ENCODE measurements around the gene RPS27. TPM values are rescaled to one million over a fixed set of nuclear protein-coding genes. Genes with fewer than 3 reads are reported as not detected.

The RPS27 gene
- total and polyA plus RNA-seq, 2 donors (not counting 1 experiment from before 2014, with no cell fraction given) = 4,812 to 15,978 TPM

GRCh38 chr1:153957744-153958110, 32.8 kb upstream of the RPS27 start:
- H3K4me3 Mint-ChIP-seq = peak overlapping the region; percentile 100
- Histone ChIP-seq H2AFZ (ENCODE audit: insufficient read depth, low read depth, low read length, poor library complexity, severe bottlenecking) (peak overlapping the region; percentile 78), H3K4me2 (replicated peaks; ENCODE audit: low read depth, low read length, poor library complexity, severe bottlenecking) (peak overlapping the region; percentile 86), H3K4me3 (ENCODE audit: control extremely low read depth in 1 of 5, extremely low read depth in 1 of 5, insufficient read depth in 1 of 5, low read depth in 2 of 5, low read length in 4 of 5) (peak overlapping the region; percentile 79 to 98 (median 92)), H3K9ac (ENCODE audit: low read length) (peak overlapping the region; percentile 99), H3K27ac (ENCODE audit: low read length in 2 of 2) (peak overlapping the region; percentile 87 to 97), H3K9me3 (ENCODE audit: control extremely low read depth in 1 of 3, control insufficient read depth in 2 of 3, insufficient read depth in 1 of 3, low read length in 2 of 3) (no peaks in the 10 kb centered on the region), H4K20me1 (ENCODE audit: control insufficient read depth, insufficient read depth, low read length, poor library complexity, severe bottlenecking) (peaks cover 56% of the 10 kb centered on the region), H3K36me3 (replicated peaks in 1 of 2; ENCODE audit: control extremely low read depth in 1 of 2, control insufficient read depth in 1 of 2, extremely low read depth in 1 of 2, insufficient read depth in 2 of 2, low read length in 1 of 2) (peaks cover 0 to 34% of the 10 kb centered on the region in 2 experiments), H3K4me1 (ENCODE audit: control insufficient read depth in 2 of 2, insufficient read depth in 2 of 2, low read length in 2 of 2) (peaks cover 41 to 43% of the 10 kb centered on the region in 2 donors), H3K79me2 (ENCODE audit: control insufficient read depth, insufficient read depth, low read length) (peaks cover 70% of the 10 kb centered on the region), H3K27me3 (replicated peaks in 1 of 4; ENCODE audit: control extremely low read depth in 1 of 4, control insufficient read depth in 3 of 4, insufficient read depth in 4 of 4, low read length in 3 of 4) (no peaks in the 10 kb centered on the region)
- CTCF ChIA-PET = interaction anchor here (2.1 to 5.6 kb wide), 2 partner anchors 9 to 12 kb away, joined by 10 to 47 read pairs; partner anchors contain the start of genes CREB3L4 and DENND4B
- peak; percentile 2 for ATAC-seq (ENCODE audit: low read depth)
- peak overlapping the region; percentile 97 for H3K27ac Mint-ChIP-seq
- H3K27me3 Mint-ChIP-seq = no peaks in the 10 kb centered on the region
- peaks cover 66% of the 10 kb centered on the region for H3K4me1 Mint-ChIP-seq
- WGBS (ENCODE audit: insufficient coverage) = 0% methylated on average over 13 of the region's 13 CpGs
- TF ChIP-seq EZH2 (IDR thresholded peaks at IDR 0.05; ENCODE audit: borderline replicate concordance, insufficient read depth, low read depth, low read length, poor library complexity, severe bottlenecking) (no peak), CTCF (IDR thresholded peaks at IDR 0.05) (no peak)
- peak; percentile 80 for DNase-seq
- POLR2A ChIA-PET = interaction anchor here (0.8 to 9.2 kb wide), 8 partner anchors 10 to 174 kb away, joined by 3 to 115 read pairs (median 6); partner anchors contain the start of genes CREB3L4, DENND4B, GATAD2B and JTB
- intact Hi-C loops (cut with micrococcal nuclease) = loop anchor here (1.0 to 5.0 kb wide), 7 partner anchors 10 to 315 kb away; partner anchors contain the start of genes CREB3L4, DENND4B, HAX1 and JTB
- H3K9me3 Mint-ChIP-seq (ENCODE audit: insufficient read depth) = no peaks in the 10 kb centered on the region
